ENCODE results near the gene SLC9A3.

Gene SLC9A3

GRCh38 chr5:526456-527088 is 2.3 kb upstream of the SLC9A3 start:
- no peak for DNase-seq (ENCODE audit: low read depth, low spot score)

GRCh38 chr5:525916-526315 is 1.7 kb upstream of the SLC9A3 start:
- no peak for DNase-seq (ENCODE audit: low read depth, low spot score)

GRCh38 chr5:524973-525761 is 918 bp upstream of the SLC9A3 start:
- DNase-seq (ENCODE audit: low read depth, low spot score), result no peak

GRCh38 chr5:523441-524222 is 617 bp downstream of the SLC9A3 start:
- no peak for DNase-seq (ENCODE audit: low read depth, low spot score)

GRCh38 chr5:522899-523440 is 1.3 kb downstream of the SLC9A3 start:
- no peak for DNase-seq (ENCODE audit: low read depth, low spot score)

GRCh38 chr5:522116-522515 is 2.1 kb downstream of the SLC9A3 start:
- DNase-seq (ENCODE audit: low read depth, low spot score), result no peak

- DNase-seq (ENCODE audit: low read depth, low spot score), result no peak
Observed at GRCh38 chr5:521680-522079, 2.6 kb downstream of the SLC9A3 start.

- no peak for DNase-seq (ENCODE audit: low read depth, low spot score)
Observed at GRCh38 chr5:520850-521226, 3.4 kb downstream of the SLC9A3 start.

GRCh38 chr5:520196-520849 is 3.9 kb downstream of the SLC9A3 start:
- DNase-seq (ENCODE audit: low read depth, low spot score), result no peak

- no peak for DNase-seq (ENCODE audit: low read depth, low spot score)
Observed at GRCh38 chr5:518721-519120, 5.5 kb downstream of the SLC9A3 start.

GRCh38 chr5:517535-518100 is 6.6 kb downstream of the SLC9A3 start:
- no peak for DNase-seq (ENCODE audit: low read depth, low spot score)

- no peak for DNase-seq (ENCODE audit: low read depth, low spot score)
Observed at GRCh38 chr5:516980-517379, 7.3 kb downstream of the SLC9A3 start.

GRCh38 chr5:516338-516925 is 7.8 kb downstream of the SLC9A3 start:
- DNase-seq (ENCODE audit: low read depth, low spot score), result no peak

- no peak for DNase-seq (ENCODE audit: low read depth, low spot score)
Observed at GRCh38 chr5:515273-515836, 8.9 kb downstream of the SLC9A3 start.

GRCh38 chr5:514673-515072 is 9.6 kb downstream of the SLC9A3 start:
- DNase-seq (ENCODE audit: low read depth, low spot score), result no peak

- DNase-seq (ENCODE audit: low read depth, low spot score), result no peak
Observed at GRCh38 chr5:514101-514485, 10.2 kb downstream of the SLC9A3 start.

- DNase-seq (ENCODE audit: low read depth, low spot score), result no peak
Observed at GRCh38 chr5:513216-514100, 10.8 kb downstream of the SLC9A3 start.

- DNase-seq (ENCODE audit: low read depth, low spot score), result no peak
Observed at GRCh38 chr5:511476-511875, 12.8 kb downstream of the SLC9A3 start.

- DNase-seq (ENCODE audit: low read depth, low spot score), result no peak
Observed at GRCh38 chr5:510521-510920, 13.7 kb downstream of the SLC9A3 start.

All from smooth muscle cell of the brain vasculature (primary cell).